Kidney (tissue), 14 donors: ENCODE results near the gene PTPRG. TPM values are rescaled to one million over a fixed set of nuclear protein-coding genes. Genes with fewer than 3 reads are reported as not detected.

Experiments used
- DNase-seq, 5 donors: peaks; one replicate each; pipeline ENCODE4 v3.0.0-alpha.2; 2013 to 2020
- FAIRE-seq: peaks from 2 replicates; lab custom pipeline; 2012; peaks lifted over from hg19 to GRCh38; lab: Jason Lieb, UNC
- H3K27ac ChIP-seq, 2 donors: one replicate each; pipeline ENCODE4 v1.7.0; 2013; ENCODE audit warnings: low read depth in 2 of 2, low read length in 2 of 2, inconsistent platforms in 1 of 2
- H3K27me3 ChIP-seq: one replicate; pipeline ENCODE4 v1.7.1; 2013; ENCODE audit warnings: low read length, inconsistent platforms; ENCODE audit not compliant: control insufficient read depth, insufficient read depth
- H3K36me3 ChIP-seq, 3 donors: one replicate each; pipeline versions ENCODE4 v1.7.0 to v1.7.1; 2013; ENCODE audit warnings: low read length in 3 of 3, control low read depth in 1 of 3, inconsistent platforms in 1 of 3; ENCODE audit not compliant: insufficient read depth in 3 of 3, control insufficient read depth in 2 of 3
- H3K4me1 ChIP-seq, 3 donors: one replicate each; pipeline versions ENCODE4 v1.7.0 to v1.7.1; 2013; ENCODE audit warnings: low read length in 3 of 3, inconsistent platforms in 1 of 3, low read depth in 1 of 3; ENCODE audit not compliant: control insufficient read depth in 2 of 3, insufficient read depth in 2 of 3
- H3K4me3 ChIP-seq, 3 donors: one replicate each; pipeline versions ENCODE4 v1.7.0 to v1.8.1; 2013; ENCODE audit warnings: low read length in 3 of 3, control low read depth in 1 of 3, inconsistent platforms in 1 of 3
- H3K9ac ChIP-seq, 3 donors: one replicate each; pipeline versions ENCODE4 v1.7.0 to v1.7.1; 2013; ENCODE audit warnings: low read length in 3 of 3, control low read depth in 1 of 3, inconsistent platforms in 1 of 3
- H3K9me3 ChIP-seq, 3 donors: one replicate each; pipeline versions ENCODE4 v1.7.0 to v1.7.1; 2013; ENCODE audit warnings: low read length in 3 of 3, control low read depth in 1 of 3, inconsistent platforms in 1 of 3; ENCODE audit not compliant: control insufficient read depth in 2 of 3, insufficient read depth in 1 of 3
- CTCF ChIP-seq: IDR thresholded peaks from 3 replicates; pipeline ENCODE4 v1.5.1; 2012; ENCODE audit warnings: mild to moderate bottlenecking, moderate library complexity, borderline replicate concordance; ENCODE audit not compliant: insufficient read depth; ENCODE audit errors: extremely low read depth
- intact Hi-C: fragments of 100-400 bp; cut with DNase I; formaldehyde crosslinking; loops from one replicate; pipeline ENCODE4 v1.11.1; 2022
- polyA plus RNA-seq: library from polyadenylated mRNA; stranded (reverse); fragments of 350-450 nt; fragmentation: Illumina TruSeq; extraction: RNeasy Lipid Tissue Mini Kit (QIAGEN cat#74804); gene quantifications from one replicate; pipeline ENCODE4 v1.2.3, GENCODE V29; 2014; ENCODE audit warnings: low read depth, low replicate concordance; ENCODE audit not compliant: insufficient read depth
- total RNA-seq: library from RNA; stranded (reverse); fragmentation: NEBNext Ultra II Directional; extraction: Animal tissue kit (Norgen Biotek cat#: 25700); gene quantifications from one replicate; pipeline ENCODE4 v1.2.1, GENCODE V29; 2021
- donor health status: control.
- donor health status: control.
- donor health status: control.
- donor health status: control.
- donor health status: control.
- donor health status: DM: yes; HTN: yes; CAD: no.
- donor health status: Normal renal cell carcinoma (clear cell type).

PTPRG gene
- total and polyA plus RNA-seq, 2 donors from 2014 or later: 9.2 to 154 TPM

GRCh38 chr3:61568127-61568526 is 6.8 kb downstream of the PTPRG start:
- H3K27me3 ChIP-seq: no peaks in the 10 kb centered on the region
- FAIRE-seq (no peak), DNase-seq (no peak)
- no peaks in the 10 kb centered on the region for H3K9me3 ChIP-seq
- H3K4me1 ChIP-seq: peaks cover 0 to 16% (median 15%) of the 10 kb centered on the region in 3 donors
- TF ChIP-seq CTCF: no peak
- no peaks in the 10 kb centered on the region for H3K36me3 ChIP-seq
- no peak overlapping the region for H3K27ac ChIP-seq
- intact Hi-C loops: no loop called here
- H3K9ac ChIP-seq: no peak overlapping the region
- no peak overlapping the region for H3K4me3 ChIP-seq

GRCh38 chr3:61569856-61570580 is 8.6 kb downstream of the PTPRG start:
- H3K4me3 ChIP-seq: no peak overlapping the region
- intact Hi-C loops: no loop called here

GRCh38 chr3:61570813-61571212 is 9.4 kb downstream of the PTPRG start:
- H3K27me3 ChIP-seq: no peaks in the 10 kb centered on the region
- intact Hi-C loops: no loop called here
- no peak for FAIRE-seq
- H3K4me3 ChIP-seq: no peak overlapping the region
- H3K9me3 ChIP-seq: no peaks in the 10 kb centered on the region
- H3K9ac ChIP-seq: no peak overlapping the region
- no peak for DNase-seq
- H3K27ac ChIP-seq: no peak overlapping the region
- no peak for TF ChIP-seq CTCF
- no peaks in the 10 kb centered on the region for H3K36me3 ChIP-seq
- peaks cover 0 to 16% (median 5%) of the 10 kb centered on the region in 3 donors for H3K4me1 ChIP-seq

More at GRCh38 chr3:61569856-61570580, 8.6 kb downstream of the PTPRG start:
- Histone ChIP-seq H3K27ac (no peak overlapping the region), H3K36me3 (no peaks in the 10 kb centered on the region), H3K9me3 (no peaks in the 10 kb centered on the region), H3K9ac (no peak overlapping the region), H3K27me3 (no peaks in the 10 kb centered on the region), H3K4me1 (peaks cover 0 to 16% (median 7%) of the 10 kb centered on the region in 3 donors)
- no peak for TF ChIP-seq CTCF
- FAIRE-seq: no peak
- peak in 2 of 5 donors; percentile 65 to 68 for DNase-seq
